PFSK-1 (cell line): Measurements from ENCODE around the gene MARCHF10.

Experiments
- FOXP2 ChIP-seq: optimal IDR thresholded peaks from 2 replicates; pipeline ENCODE3; 2011; ENCODE audit warnings: borderline replicate concordance, control low read depth, inconsistent platforms; ENCODE audit not compliant: insufficient read depth; ENCODE audit errors: extremely low read length, extremely low read depth
- REST ChIP-seq, 2 experiments: IDR thresholded peaks; 2 replicates each; pipeline versions ENCODE4 v1.6.1 to v1.8.0; 2011 to 2012; ENCODE audit warnings: low read depth in 2 of 2, low read length in 2 of 2, control low read depth in 1 of 2, inconsistent platforms in 1 of 2, mild to moderate bottlenecking in 1 of 2, moderate library complexity in 1 of 2; ENCODE audit not compliant: insufficient read depth in 1 of 2

GRCh38 chr17:62717889-62718288 is 90.2 kb downstream of the MARCHF10 start:
- no peak for TF ChIP-seq REST (IDR thresholded peaks at IDR 0.05; ENCODE audit: insufficient read depth in 1 of 2, low read depth in 2 of 2, low read length in 2 of 2)
- no peak for TF ChIP-seq FOXP2
